SJSA1 (cell line): ENCODE measurements around the gene OTUD3. TPM values are rescaled to one million over a fixed set of nuclear protein-coding genes. Genes with fewer than 3 reads are reported as not detected.
"Not testable (repeated sequence)": the region's sequence is repeated elsewhere in the genome, so short reads cannot be mapped to it uniquely, and the experiment has no call there.

Source experiments
- DNase-seq, 2 experiments: peaks; one replicate each; pipeline ENCODE4 v3.0.0-alpha.2; 2015 to 2020; ENCODE audit warnings: low spot score in 2 of 2, low read depth in 1 of 2
- H3K27ac ChIP-seq: fragments of 250-450 bp; sonication (Bioruptor Pico); 2 replicates; pipeline ENCODE4 v1.5.1; 2020; ENCODE audit warnings: mild to moderate bottlenecking, moderate library complexity
- H3K27me3 ChIP-seq: fragments of 250-450 bp; sonication (Bioruptor Pico); replicated peaks from 2 replicates; pipeline ENCODE4 v1.5.1; 2020; ENCODE audit warnings: mild to moderate bottlenecking, moderate library complexity
- H3K36me3 ChIP-seq: fragments of 250-450 bp; sonication (Bioruptor Pico); 2 replicates; pipeline ENCODE4 v1.5.1; 2020; ENCODE audit warnings: mild to moderate bottlenecking
- H3K4me1 ChIP-seq: fragments of 250-450 bp; sonication (Bioruptor Pico); replicated peaks from 2 replicates; pipeline ENCODE4 v1.6.1; 2021; ENCODE audit warnings: mild to moderate bottlenecking
- H3K4me3 ChIP-seq: fragments of 250-450 bp; sonication (Bioruptor Pico); 2 replicates; pipeline ENCODE4 v1.5.1; 2020; ENCODE audit warnings: mild to moderate bottlenecking
- H3K9me3 ChIP-seq: fragments of 250-450 bp; sonication (Bioruptor Pico); replicated peaks from 2 replicates; pipeline ENCODE4 v1.5.1; 2020; ENCODE audit warnings: mild to moderate bottlenecking
- total RNA-seq: library from RNA; depleted of rRNA; stranded (reverse); fragments of >200 nt; shearing (Covaris generic); gene quantifications from 2 replicates; pipeline ENCODE4 v1.2.3, GENCODE V29; 2014

OTUD3 gene
- total RNA-seq, 1 experiment from 2014 or later, result 10.1 TPM

- no peak overlapping the region for H3K27ac ChIP-seq
- H3K36me3 ChIP-seq, result no peaks in the 10 kb centered on the region
- no peak overlapping the region for H3K4me3 ChIP-seq
- H3K9me3 ChIP-seq, result peaks cover 6% of the 10 kb centered on the region
- H3K4me1 ChIP-seq, result no peaks in the 10 kb centered on the region
- peaks cover 6% of the 10 kb centered on the region; the same call in 1 of the 2 replicates for H3K27me3 ChIP-seq
- no peak for DNase-seq
Measured at GRCh38 chr1:19926296-19927129, 44.3 kb downstream of the OTUD3 start.

GRCh38 chr1:19927130-19927421 is 44.9 kb downstream of the OTUD3 start:
- H3K27me3 ChIP-seq, H3K4me3 ChIP-seq, H3K4me1 ChIP-seq, DNase-seq, H3K36me3 ChIP-seq, H3K27ac ChIP-seq, H3K9me3 ChIP-seq: not testable (repeated sequence)

- no peak overlapping the region for H3K27ac ChIP-seq
- no peaks in the 10 kb centered on the region for H3K4me1 ChIP-seq
- H3K9me3 ChIP-seq, result peaks cover 6% of the 10 kb centered on the region
- DNase-seq, result no peak
- H3K4me3 ChIP-seq, result no peak overlapping the region
- no peaks in the 10 kb centered on the region for H3K36me3 ChIP-seq
- H3K27me3 ChIP-seq, result peaks cover 6% of the 10 kb centered on the region; the same call in 1 of the 2 replicates
Measured at GRCh38 chr1:19932866-19933265, 50.7 kb downstream of the OTUD3 start.

- H3K4me3 ChIP-seq, result no peak overlapping the region
Measured at GRCh38 chr1:19934336-19934735, 52.1 kb downstream of the OTUD3 start.

GRCh38 chr1:19936061-19936750 is 54.0 kb downstream of the OTUD3 start:
- H3K27me3 ChIP-seq, result no peaks in the 10 kb centered on the region
- H3K4me1 ChIP-seq, result no peaks in the 10 kb centered on the region
- no peak overlapping the region for H3K4me3 ChIP-seq
- no peaks in the 10 kb centered on the region; the same call in 1 of the 2 replicates for H3K9me3 ChIP-seq
- no peak overlapping the region for H3K27ac ChIP-seq
- H3K36me3 ChIP-seq, result no peaks in the 10 kb centered on the region
- no peak for DNase-seq

More at GRCh38 chr1:19934336-19934735, 52.1 kb downstream of the OTUD3 start:
- DNase-seq, result no peak
- Histone ChIP-seq H3K4me1 (no peaks in the 10 kb centered on the region), H3K27me3 (no peaks in the 10 kb centered on the region), H3K27ac (no peak overlapping the region), H3K9me3 (peaks cover 6% of the 10 kb centered on the region), H3K36me3 (no peaks in the 10 kb centered on the region)

- no peaks in the 10 kb centered on the region for H3K27me3 ChIP-seq
- no peaks in the 10 kb centered on the region; the same call in 1 of the 2 replicates for H3K9me3 ChIP-seq
- no peaks in the 10 kb centered on the region for H3K4me1 ChIP-seq
- DNase-seq, result no peak
- H3K36me3 ChIP-seq, result no peaks in the 10 kb centered on the region
- H3K27ac ChIP-seq, result no peak overlapping the region
- H3K4me3 ChIP-seq, result no peak overlapping the region
Measured at GRCh38 chr1:19938472-19938871, 56.3 kb downstream of the OTUD3 start.

- Histone ChIP-seq H3K27me3 (no peaks in the 10 kb centered on the region), H3K4me3 (no peak overlapping the region), H3K36me3 (no peaks in the 10 kb centered on the region), H3K27ac (no peak overlapping the region), H3K9me3 (no peaks in the 10 kb centered on the region; the same call in 1 of the 2 replicates), H3K4me1 (no peaks in the 10 kb centered on the region)
- no peak for DNase-seq
Measured at GRCh38 chr1:19940486-19941205, 58.5 kb downstream of the OTUD3 start.

- Histone ChIP-seq H3K4me3 (no peak overlapping the region), H3K27me3 (no peaks in the 10 kb centered on the region), H3K27ac (no peak overlapping the region), H3K36me3 (no peaks in the 10 kb centered on the region), H3K4me1 (no peaks in the 10 kb centered on the region), H3K9me3 (no peaks in the 10 kb centered on the region; the same call in 1 of the 2 replicates)
- no peak for DNase-seq
Measured at GRCh38 chr1:19941206-19941568, 59.0 kb downstream of the OTUD3 start.

GRCh38 chr1:19942088-19942487 is 59.9 kb downstream of the OTUD3 start:
- H3K9me3 ChIP-seq, result no peaks in the 10 kb centered on the region; the same call in 1 of the 2 replicates
- H3K27ac ChIP-seq, result no peak overlapping the region
- DNase-seq, result no peak
- no peak overlapping the region for H3K4me3 ChIP-seq
- H3K36me3 ChIP-seq, result no peaks in the 10 kb centered on the region
- H3K27me3 ChIP-seq, result 0 out of 2 replicates have a peak, but pooled peaks cover 7% of the 10 kb centered on the region
- no peaks in the 10 kb centered on the region for H3K4me1 ChIP-seq

- Histone ChIP-seq H3K4me3 (no peak overlapping the region), H3K36me3 (no peaks in the 10 kb centered on the region), H3K27ac (no peak overlapping the region), H3K9me3 (no peaks in the 10 kb centered on the region; the same call in 1 of the 2 replicates), H3K27me3 (0 out of 2 replicates have a peak, but pooled peaks cover 7% of the 10 kb centered on the region), H3K4me1 (no peaks in the 10 kb centered on the region)
- no peak for DNase-seq
Measured at GRCh38 chr1:19942657-19943056, 60.5 kb downstream of the OTUD3 start.

- H3K4me1 ChIP-seq, result no peaks in the 10 kb centered on the region; the same call in 1 of the 2 replicates
- H3K4me3 ChIP-seq, result no peak overlapping the region
- no peak for DNase-seq
- no peaks in the 10 kb centered on the region for H3K36me3 ChIP-seq
- H3K9me3 ChIP-seq, result no peaks in the 10 kb centered on the region; the same call in 1 of the 2 replicates
- H3K27ac ChIP-seq, result no peak overlapping the region
- 0 out of 2 replicates have a peak, but pooled peaks cover 7% of the 10 kb centered on the region for H3K27me3 ChIP-seq
Measured at GRCh38 chr1:19945914-19946313, 63.7 kb downstream of the OTUD3 start.

GRCh38 chr1:19946331-19946751 is 64.1 kb downstream of the OTUD3 start:
- no peaks in the 10 kb centered on the region; the same call in 1 of the 2 replicates for H3K4me1 ChIP-seq
- H3K27ac ChIP-seq, result no peak overlapping the region
- H3K27me3 ChIP-seq, result 0 out of 2 replicates have a peak, but pooled peaks cover 7% of the 10 kb centered on the region
- no peak for DNase-seq
- no peak overlapping the region for H3K4me3 ChIP-seq
- H3K9me3 ChIP-seq, result no peaks in the 10 kb centered on the region; the same call in 1 of the 2 replicates
- no peaks in the 10 kb centered on the region for H3K36me3 ChIP-seq

- no peak overlapping the region for H3K4me3 ChIP-seq
- H3K36me3 ChIP-seq, result no peaks in the 10 kb centered on the region
- no peak overlapping the region for H3K27ac ChIP-seq
- 0 out of 2 replicates have a peak, but pooled peaks cover 7% of the 10 kb centered on the region for H3K27me3 ChIP-seq
- no peaks in the 10 kb centered on the region for H3K9me3 ChIP-seq
- no peaks in the 10 kb centered on the region; the same call in 1 of the 2 replicates for H3K4me1 ChIP-seq
- DNase-seq, result no peak
Measured at GRCh38 chr1:19946971-19947370, 64.8 kb downstream of the OTUD3 start.
